GM12891 (cell line): ENCODE measurements around the gene TRIP6.

ENCODE experiments used
- POLR2A ChIP-seq: IDR thresholded peaks from 2 replicates; pipeline ENCODE4 v1.6.1; 2011; ENCODE audit warnings: low read depth, low read length, control low read depth
- POLR2AphosphoS5 ChIP-seq: IDR thresholded peaks from 2 replicates; pipeline ENCODE4 v1.6.1; 2011; ENCODE audit warnings: low read depth, low read length, control low read depth
- POU2F2 ChIP-seq: IDR thresholded peaks from 2 replicates; pipeline ENCODE4 v1.6.1; 2011; ENCODE audit warnings: low read depth, mild to moderate bottlenecking, control low read depth, low read length, moderate library complexity
- TAF1 ChIP-seq: IDR thresholded peaks from 2 replicates; pipeline ENCODE4 v1.6.1; 2011; ENCODE audit warnings: low read depth, low read length, control low read depth

- TF ChIP-seq POLR2AphosphoS5 (no peak), TAF1 (no peak), POLR2A (no peak), POU2F2 (no peak)
Measured at GRCh38 chr7:100899432-100899831, 32.2 kb downstream of the TRIP6 start.
